GM12892 (cell line): ENCODE measurements around the gene GARNL3.

Source experiments
- POLR2A ChIP-seq: IDR thresholded peaks from 2 replicates; pipeline ENCODE4 v1.6.1; 2011; ENCODE audit warnings: low read depth, low read length, control low read depth
- POLR2AphosphoS5 ChIP-seq: IDR thresholded peaks from 2 replicates; pipeline ENCODE4 v1.6.1; 2011; ENCODE audit warnings: low read depth, low read length, control low read depth
- TAF1 ChIP-seq: IDR thresholded peaks from 2 replicates; pipeline ENCODE4 v1.6.1; 2011; ENCODE audit warnings: low read depth, mild to moderate bottlenecking, control low read depth, low read length, borderline replicate concordance

DNA sequence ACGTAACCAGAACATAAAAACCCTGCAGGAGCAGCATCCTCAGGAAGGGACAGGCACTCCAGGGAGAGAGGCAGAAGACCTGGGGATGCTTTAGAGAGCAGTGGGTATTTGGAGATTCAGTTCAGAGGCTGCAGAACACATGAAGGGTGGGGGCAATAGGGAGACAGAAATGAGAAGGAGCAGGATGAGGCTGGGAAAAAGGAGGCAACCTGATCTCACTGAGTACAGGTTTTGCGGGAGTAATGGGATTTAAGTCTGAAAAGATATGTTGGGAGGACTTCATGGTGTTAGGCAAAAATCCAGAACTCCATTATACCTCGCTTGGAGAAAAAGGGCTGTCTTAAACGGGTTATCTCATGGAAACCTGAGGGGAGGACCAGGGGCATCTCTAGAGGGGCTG lies 41.3 kb upstream of the GARNL3 start:
- TF ChIP-seq POLR2A (no peak), POLR2AphosphoS5 (no peak), TAF1 (no peak)
